Parathyroid adenoma (tissue), 2 donors: ENCODE data around the gene CEND1.

Experiments used
- H2AFZ ChIP-seq: fragments of 300-600 bp; sonication (generic); one replicate; pipeline ENCODE4 v1.7.0; 2017; ENCODE audit warnings: antibody characterized with exemption, mild to moderate bottlenecking
- H3K27ac ChIP-seq: fragments of 300-600 bp; sonication (generic); one replicate; pipeline ENCODE4 v1.7.0; 2017
- H3K27me3 ChIP-seq: fragments of 300-600 bp; sonication (generic); one replicate; pipeline ENCODE4 v1.7.0; 2017; ENCODE audit warnings: low read length; ENCODE audit not compliant: control insufficient read depth, insufficient read depth
- H3K36me3 ChIP-seq: fragments of 300-600 bp; sonication (generic); one replicate; pipeline ENCODE4 v1.7.0; 2017; ENCODE audit warnings: low read length; ENCODE audit not compliant: control insufficient read depth, insufficient read depth
- H3K4me1 ChIP-seq: fragments of 300-600 bp; sonication (generic); one replicate; pipeline ENCODE4 v1.7.0; 2017; ENCODE audit warnings: control low read depth
- H3K4me2 ChIP-seq: fragments of 300-600 bp; sonication (generic); one replicate; pipeline ENCODE4 v1.7.0; 2017; ENCODE audit warnings: low read length
- H3K4me3 ChIP-seq: fragments of 300-600 bp; sonication (generic); one replicate; pipeline ENCODE4 v1.7.0; 2017; ENCODE audit warnings: low read depth, low read length
- H3K79me2 ChIP-seq: fragments of 300-600 bp; sonication (generic); one replicate; pipeline ENCODE4 v1.7.0; 2017; ENCODE audit warnings: control low read depth
- H3K9ac ChIP-seq: fragments of 300-600 bp; sonication (generic); one replicate; pipeline ENCODE4 v1.7.0; 2017; ENCODE audit warnings: mild to moderate bottlenecking
- H3K9me3 ChIP-seq: fragments of 300-600 bp; sonication (generic); one replicate; pipeline ENCODE4 v1.7.0; 2017; ENCODE audit warnings: low read length; ENCODE audit not compliant: control insufficient read depth
- CTCF ChIP-seq: fragments of 300-600 bp; sonication (generic); IDR thresholded peaks from one replicate; pipeline ENCODE4 v1.7.0; 2017; ENCODE audit warnings: antibody characterized with exemption, mild to moderate bottlenecking
- donor health status: primary hyperparathyroidism.

CEND1 gene

GRCh38 chr11:764322-765024, 25.4 kb downstream of the CEND1 start:
- Histone ChIP-seq H3K79me2 (no peaks in the 10 kb centered on the region), H3K4me1 (no peaks in the 10 kb centered on the region), H3K27ac (no peak overlapping the region), H3K9ac (no peak overlapping the region), H2AFZ (no peak overlapping the region), H3K9me3 (no peaks in the 10 kb centered on the region), H3K36me3 (no peaks in the 10 kb centered on the region), H3K4me3 (no peak overlapping the region), H3K27me3 (no peaks in the 10 kb centered on the region), H3K4me2 (no peak overlapping the region)
- no peak for TF ChIP-seq CTCF

GRCh38 chr11:763549-764321, 26.2 kb downstream of the CEND1 start:
- Histone ChIP-seq H3K27me3 (no peaks in the 10 kb centered on the region), H2AFZ (no peak overlapping the region), H3K36me3 (no peaks in the 10 kb centered on the region), H3K4me1 (no peaks in the 10 kb centered on the region), H3K4me2 (no peak overlapping the region), H3K9ac (no peak overlapping the region), H3K27ac (no peak overlapping the region), H3K79me2 (no peaks in the 10 kb centered on the region), H3K9me3 (no peaks in the 10 kb centered on the region), H3K4me3 (no peak overlapping the region)
- TF ChIP-seq CTCF, result no peak

- Histone ChIP-seq H3K36me3 (no peaks in the 10 kb centered on the region), H2AFZ (no peak overlapping the region), H3K9me3 (no peaks in the 10 kb centered on the region), H3K4me2 (no peak overlapping the region), H3K79me2 (no peaks in the 10 kb centered on the region), H3K4me3 (no peak overlapping the region), H3K4me1 (no peaks in the 10 kb centered on the region), H3K27me3 (no peaks in the 10 kb centered on the region), H3K27ac (no peak overlapping the region), H3K9ac (no peak overlapping the region)
- TF ChIP-seq CTCF, result no peak
Observed at GRCh38 chr11:763073-763463, 26.8 kb downstream of the CEND1 start.

- no peaks in the 10 kb centered on the region for H3K79me2 ChIP-seq
- H3K9ac ChIP-seq, result no peak overlapping the region
- H3K4me1 ChIP-seq, result no peaks in the 10 kb centered on the region
- H3K27me3 ChIP-seq, result no peaks in the 10 kb centered on the region
- H3K9me3 ChIP-seq, result no peaks in the 10 kb centered on the region
- H3K36me3 ChIP-seq, result no peaks in the 10 kb centered on the region
- no peak overlapping the region for H2AFZ ChIP-seq
- no peak for TF ChIP-seq CTCF
- H3K4me2 ChIP-seq, result no peak overlapping the region
- no peak overlapping the region for H3K27ac ChIP-seq
- no peak overlapping the region for H3K4me3 ChIP-seq
Observed at GRCh38 chr11:762421-763072, 27.3 kb downstream of the CEND1 start.
